ENCODE results near the gene LRCH4. TPM values are rescaled to one million over a fixed set of nuclear protein-coding genes. Genes with fewer than 3 reads are reported as not detected.

Gene LRCH4
- total RNA-seq, 1 experiment from 2014 or later: 32.2 TPM

GRCh38 chr7:100606313-100606712 lies 20.4 kb upstream of the LRCH4 start:
- DNase-seq (ENCODE audit: low read depth): no peak

GRCh38 chr7:100604976-100605911 lies 19.3 kb upstream of the LRCH4 start:
- no peak for DNase-seq (ENCODE audit: low read depth)

GRCh38 chr7:100604028-100604975 lies 18.4 kb upstream of the LRCH4 start:
- DNase-seq (ENCODE audit: low read depth): no peak

- no peak for DNase-seq (ENCODE audit: low read depth)
Observed at GRCh38 chr7:100603726-100604027, 17.7 kb upstream of the LRCH4 start.

- peak; percentile 93 for DNase-seq (ENCODE audit: low read depth)
Observed at GRCh38 chr7:100602889-100603725, 17.2 kb upstream of the LRCH4 start.

- DNase-seq (ENCODE audit: low read depth): no peak
Observed at GRCh38 chr7:100600730-100601038, 14.8 kb upstream of the LRCH4 start.

GRCh38 chr7:100599911-100600729 lies 14.2 kb upstream of the LRCH4 start:
- DNase-seq (ENCODE audit: low read depth): no peak

GRCh38 chr7:100598425-100598824 lies 12.5 kb upstream of the LRCH4 start:
- peak; percentile 50 for DNase-seq (ENCODE audit: low read depth)

GRCh38 chr7:100595188-100595587 lies 9.3 kb upstream of the LRCH4 start:
- DNase-seq (ENCODE audit: low read depth): no peak

GRCh38 chr7:100591596-100591995 lies 5.7 kb upstream of the LRCH4 start:
- no peak for DNase-seq (ENCODE audit: low read depth)

- DNase-seq (ENCODE audit: low read depth): no peak
Observed at GRCh38 chr7:100590077-100590737, 4.3 kb upstream of the LRCH4 start.

GRCh38 chr7:100589341-100589947 lies 3.5 kb upstream of the LRCH4 start:
- DNase-seq (ENCODE audit: low read depth): no peak

- DNase-seq (ENCODE audit: low read depth): peak; percentile 40
Observed at GRCh38 chr7:100588438-100588837, 2.5 kb upstream of the LRCH4 start.

- peak; percentile 100 for DNase-seq (ENCODE audit: low read depth)
Observed at GRCh38 chr7:100586266-100587025, 517 bp upstream of the LRCH4 start, which contains the start of gene FBXO24. FBXO24 (plus strand) TSS chr7:100586328; CDS start chr7:100586626, 298 bp downstream.

GRCh38 chr7:100584683-100585510 lies 1.0 kb downstream of the LRCH4 start:
- DNase-seq (ENCODE audit: low read depth): peak; percentile 47

- no peak for DNase-seq (ENCODE audit: low read depth)
Observed at GRCh38 chr7:100584054-100584682, 1.8 kb downstream of the LRCH4 start.
